ENCODE results near the gene ADAMTS2. TPM values are rescaled to one million over a fixed set of nuclear protein-coding genes. Genes with fewer than 3 reads are reported as not detected.

The ADAMTS2 gene
- total RNA-seq, 1 donor from 2014 or later = 29.7 TPM

- Histone ChIP-seq H3K9ac (ENCODE audit: low read depth in 1 of 3, low read length in 3 of 3) (no peak overlapping the region), H3K27ac (ENCODE audit: low read depth, low read length) (no peak overlapping the region), H3K4me1 (ENCODE audit: control insufficient read depth in 3 of 3, insufficient read depth in 3 of 3, low read length in 3 of 3) (no peaks in the 10 kb centered on the region), H3K36me3 (ENCODE audit: control insufficient read depth in 3 of 3, insufficient read depth in 3 of 3, low read length in 3 of 3) (no peaks in the 10 kb centered on the region), H3K4me3 (ENCODE audit: low read length in 3 of 3) (no peak overlapping the region), H3K27me3 (ENCODE audit: control insufficient read depth in 3 of 3, insufficient read depth in 3 of 3, low read length in 3 of 3) (peaks cover 0 to 6% (median 0%) of the 10 kb centered on the region in 3 donors), H3K9me3 (ENCODE audit: control insufficient read depth in 3 of 3, low read length in 3 of 3) (no peaks in the 10 kb centered on the region)
Measured at GRCh38 chr5:179211068-179211467, 134.2 kb downstream of the ADAMTS2 start.

- Histone ChIP-seq H3K27me3 (ENCODE audit: control insufficient read depth in 3 of 3, insufficient read depth in 3 of 3, low read length in 3 of 3) (peaks cover 0 to 6% (median 0%) of the 10 kb centered on the region in 3 donors), H3K9ac (ENCODE audit: low read depth in 1 of 3, low read length in 3 of 3) (no peak overlapping the region), H3K27ac (ENCODE audit: low read depth, low read length) (no peak overlapping the region), H3K9me3 (ENCODE audit: control insufficient read depth in 3 of 3, low read length in 3 of 3) (no peaks in the 10 kb centered on the region), H3K4me1 (ENCODE audit: control insufficient read depth in 3 of 3, insufficient read depth in 3 of 3, low read length in 3 of 3) (no peaks in the 10 kb centered on the region), H3K4me3 (ENCODE audit: low read length in 3 of 3) (no peak overlapping the region), H3K36me3 (ENCODE audit: control insufficient read depth in 3 of 3, insufficient read depth in 3 of 3, low read length in 3 of 3) (no peaks in the 10 kb centered on the region)
Measured at GRCh38 chr5:179210478-179210877, 134.8 kb downstream of the ADAMTS2 start.

- Histone ChIP-seq H3K4me1 (ENCODE audit: control insufficient read depth in 3 of 3, insufficient read depth in 3 of 3, low read length in 3 of 3) (no peaks in the 10 kb centered on the region), H3K9ac (ENCODE audit: low read depth in 1 of 3, low read length in 3 of 3) (no peak overlapping the region), H3K4me3 (ENCODE audit: low read length in 3 of 3) (no peak overlapping the region), H3K9me3 (ENCODE audit: control insufficient read depth in 3 of 3, low read length in 3 of 3) (no peaks in the 10 kb centered on the region), H3K27me3 (ENCODE audit: control insufficient read depth in 3 of 3, insufficient read depth in 3 of 3, low read length in 3 of 3) (peaks cover 0 to 6% (median 0%) of the 10 kb centered on the region in 3 donors), H3K27ac (ENCODE audit: low read depth, low read length) (no peak overlapping the region), H3K36me3 (ENCODE audit: control insufficient read depth in 3 of 3, insufficient read depth in 3 of 3, low read length in 3 of 3) (no peaks in the 10 kb centered on the region)
Measured at GRCh38 chr5:179209359-179210150, 135.7 kb downstream of the ADAMTS2 start.

GRCh38 chr5:179208706-179209358 is 136.4 kb downstream of the ADAMTS2 start:
- Histone ChIP-seq H3K9ac (ENCODE audit: low read depth in 1 of 3, low read length in 3 of 3) (no peak overlapping the region), H3K27me3 (ENCODE audit: control insufficient read depth in 3 of 3, insufficient read depth in 3 of 3, low read length in 3 of 3) (peaks cover 0 to 6% (median 0%) of the 10 kb centered on the region in 3 donors), H3K4me3 (ENCODE audit: low read length in 3 of 3) (no peak overlapping the region), H3K9me3 (ENCODE audit: control insufficient read depth in 3 of 3, low read length in 3 of 3) (no peaks in the 10 kb centered on the region), H3K36me3 (ENCODE audit: control insufficient read depth in 3 of 3, insufficient read depth in 3 of 3, low read length in 3 of 3) (no peaks in the 10 kb centered on the region), H3K4me1 (ENCODE audit: control insufficient read depth in 3 of 3, insufficient read depth in 3 of 3, low read length in 3 of 3) (no peaks in the 10 kb centered on the region), H3K27ac (ENCODE audit: low read depth, low read length) (no peak overlapping the region)

- H3K36me3 ChIP-seq (ENCODE audit: control insufficient read depth in 3 of 3, insufficient read depth in 3 of 3, low read length in 3 of 3) = no peaks in the 10 kb centered on the region
- H3K9me3 ChIP-seq (ENCODE audit: control insufficient read depth in 3 of 3, low read length in 3 of 3) = no peaks in the 10 kb centered on the region
- no peaks in the 10 kb centered on the region for H3K4me1 ChIP-seq (ENCODE audit: control insufficient read depth in 3 of 3, insufficient read depth in 3 of 3, low read length in 3 of 3)
- no peak overlapping the region for H3K4me3 ChIP-seq (ENCODE audit: low read length in 3 of 3)
- no peak overlapping the region for H3K9ac ChIP-seq (ENCODE audit: low read depth in 1 of 3, low read length in 3 of 3)
- no peak overlapping the region for H3K27ac ChIP-seq (ENCODE audit: low read depth, low read length)
- peaks cover 0 to 6% (median 0%) of the 10 kb centered on the region in 3 donors for H3K27me3 ChIP-seq (ENCODE audit: control insufficient read depth in 3 of 3, insufficient read depth in 3 of 3, low read length in 3 of 3)
Measured at GRCh38 chr5:179207920-179208705, 137.1 kb downstream of the ADAMTS2 start.

GRCh38 chr5:179207470-179207869 is 137.8 kb downstream of the ADAMTS2 start:
- H3K36me3 ChIP-seq (ENCODE audit: control insufficient read depth in 3 of 3, insufficient read depth in 3 of 3, low read length in 3 of 3) = no peaks in the 10 kb centered on the region
- peaks cover 0 to 6% (median 4%) of the 10 kb centered on the region in 3 donors for H3K27me3 ChIP-seq (ENCODE audit: control insufficient read depth in 3 of 3, insufficient read depth in 3 of 3, low read length in 3 of 3)
- H3K4me1 ChIP-seq (ENCODE audit: control insufficient read depth in 3 of 3, insufficient read depth in 3 of 3, low read length in 3 of 3) = no peaks in the 10 kb centered on the region
- H3K4me3 ChIP-seq (ENCODE audit: low read length in 3 of 3) = no peak overlapping the region
- no peak overlapping the region for H3K27ac ChIP-seq (ENCODE audit: low read depth, low read length)
- H3K9me3 ChIP-seq (ENCODE audit: control insufficient read depth in 3 of 3, low read length in 3 of 3) = no peaks in the 10 kb centered on the region
- H3K9ac ChIP-seq (ENCODE audit: low read depth in 1 of 3, low read length in 3 of 3) = no peak overlapping the region

GRCh38 chr5:179206366-179206765 is 138.9 kb downstream of the ADAMTS2 start:
- Histone ChIP-seq H3K9me3 (ENCODE audit: control insufficient read depth in 3 of 3, low read length in 3 of 3) (no peaks in the 10 kb centered on the region), H3K27me3 (ENCODE audit: control insufficient read depth in 3 of 3, insufficient read depth in 3 of 3, low read length in 3 of 3) (peaks cover 0 to 4% (median 0%) of the 10 kb centered on the region in 3 donors), H3K4me3 (ENCODE audit: low read length in 3 of 3) (no peak overlapping the region), H3K9ac (ENCODE audit: low read depth in 1 of 3, low read length in 3 of 3) (no peak overlapping the region), H3K27ac (ENCODE audit: low read depth, low read length) (no peak overlapping the region), H3K4me1 (ENCODE audit: control insufficient read depth in 3 of 3, insufficient read depth in 3 of 3, low read length in 3 of 3) (no peaks in the 10 kb centered on the region), H3K36me3 (ENCODE audit: control insufficient read depth in 3 of 3, insufficient read depth in 3 of 3, low read length in 3 of 3) (no peaks in the 10 kb centered on the region)

- Histone ChIP-seq H3K36me3 (ENCODE audit: control insufficient read depth in 3 of 3, insufficient read depth in 3 of 3, low read length in 3 of 3) (no peaks in the 10 kb centered on the region), H3K27me3 (ENCODE audit: control insufficient read depth in 3 of 3, insufficient read depth in 3 of 3, low read length in 3 of 3) (peaks cover 0 to 4% (median 0%) of the 10 kb centered on the region in 3 donors), H3K9me3 (ENCODE audit: control insufficient read depth in 3 of 3, low read length in 3 of 3) (no peaks in the 10 kb centered on the region)
Measured at GRCh38 chr5:179205277-179205676, 140.0 kb downstream of the ADAMTS2 start.

GRCh38 chr5:179204572-179204971 is 140.7 kb downstream of the ADAMTS2 start:
- no peak overlapping the region for H3K9ac ChIP-seq (ENCODE audit: low read depth in 1 of 3, low read length in 3 of 3)
- H3K9me3 ChIP-seq (ENCODE audit: control insufficient read depth in 3 of 3, low read length in 3 of 3) = no peaks in the 10 kb centered on the region
- H3K27ac ChIP-seq (ENCODE audit: low read depth, low read length) = no peak overlapping the region
- no peaks in the 10 kb centered on the region for H3K36me3 ChIP-seq (ENCODE audit: control insufficient read depth in 3 of 3, insufficient read depth in 3 of 3, low read length in 3 of 3)
- H3K27me3 ChIP-seq (ENCODE audit: control insufficient read depth in 3 of 3, insufficient read depth in 3 of 3, low read length in 3 of 3) = peaks cover 0 to 4% (median 0%) of the 10 kb centered on the region in 3 donors
- H3K4me3 ChIP-seq (ENCODE audit: low read length in 3 of 3) = no peak overlapping the region
- no peaks in the 10 kb centered on the region for H3K4me1 ChIP-seq (ENCODE audit: control insufficient read depth in 3 of 3, insufficient read depth in 3 of 3, low read length in 3 of 3)

More at GRCh38 chr5:179205277-179205676, 140.0 kb downstream of the ADAMTS2 start:
- Histone ChIP-seq H3K4me1 (ENCODE audit: control insufficient read depth in 3 of 3, insufficient read depth in 3 of 3, low read length in 3 of 3) (no peaks in the 10 kb centered on the region), H3K9ac (ENCODE audit: low read depth in 1 of 3, low read length in 3 of 3) (no peak overlapping the region), H3K4me3 (ENCODE audit: low read length in 3 of 3) (no peak overlapping the region), H3K27ac (ENCODE audit: low read depth, low read length) (no peak overlapping the region)

All from skeletal muscle tissue (tissue), 4 donors.